ENCODE data around the gene LTBP3. TPM values are rescaled to one million over a fixed set of nuclear protein-coding genes. Genes with fewer than 3 reads are reported as not detected.
A peak's percentile ranks its signal among the peaks of the same experiment; 100 is the strongest.

LTBP3 gene
- total and polyA plus RNA-seq, 2 of the 4 experiments (the other 2 are of a cell fraction): 6.6 to 145 TPM

- peak overlapping the region; percentile 91 for H2AFZ ChIP-seq (replicated peaks; ENCODE audit: low read length, poor library complexity)
- H3K56ac ChIP-seq (ENCODE audit: extremely low read depth, insufficient read depth, low read length): no peak overlapping the region
- H3K23ac ChIP-seq (ENCODE audit: low read depth, low read length): 0 out of 2 replicates have a peak overlapping the region, but pooled peaks have one; percentile 39
- peaks cover 6% of the 10 kb centered on the region; the same call in 1 of the 2 replicates for H4K20me1 ChIP-seq (ENCODE audit: insufficient read depth, low read length)
- H3K36me3 ChIP-seq (ENCODE audit: control insufficient read depth, insufficient read depth, low read length): no peaks in the 10 kb centered on the region
- no peak overlapping the region; the same call in 1 of the 2 replicates for H4K5ac ChIP-seq (ENCODE audit: low read depth, low read length)
- CTCF ChIA-PET: no interaction called here
- no peak overlapping the region for H3K4me3 ChIP-seq (ENCODE audit: insufficient read depth, low read depth, low read length)
- peak overlapping the region; percentile 64 for H2AK5ac ChIP-seq (ENCODE audit: low read depth, low read length)
- no peak for TF ChIP-seq USF2 (IDR thresholded peaks at IDR 0.05; ENCODE audit: low read depth, low read length)
- TF ChIP-seq FOS (IDR thresholded peaks at IDR 0.05; ENCODE audit: low read depth, low read length): 0 out of 2 replicates have a peak, but pooled peaks have one; percentile 35
- peak overlapping the region; percentile 20 for H3K27ac ChIP-seq (ENCODE audit: insufficient read depth, low read length)
- H2BK20ac ChIP-seq (ENCODE audit: low read depth, low read length): peak overlapping the region; percentile 49; the same call in 1 of the 2 replicates
- ATAC-seq (ENCODE audit: low read depth) (no peak), DNase-seq (peak; percentile 53)
- H3K18ac ChIP-seq (ENCODE audit: low read depth, low read length): peak overlapping the region; percentile 6; the same call in 1 of the 2 replicates
- intact Hi-C loops (cut with micrococcal nuclease): no loop called here
- WGBS, 2 experiments (ENCODE audit: extremely low coverage in 2 of 2, insufficient read length in 1 of 2): 60% methylated on average over 3 of the region's 5 CpGs; no CpG with 5 or more reads in 1 of the 2 experiments
- POLR2A ChIA-PET (ENCODE audit: unreplicated experiment): no interaction called here
- no TSS peak for BruUV-seq (replicated peaks)
- no peaks in the 10 kb centered on the region for H3K9me3 ChIP-seq (ENCODE audit: control insufficient read depth, insufficient read depth, low read length)
- peak overlapping the region; percentile 50 for H2BK5ac ChIP-seq (ENCODE audit: low read depth, low read length, poor library complexity, severe bottlenecking)
- peak overlapping the region in 1 of 2 experiments; percentile 93; a peak in 1 of 4 replicates for H4K8ac ChIP-seq (ENCODE audit: low read depth in 2 of 2, low read length in 2 of 2)
- in situ Hi-C loops (cut with MboI; ENCODE audit: low sequenced_read_pairs): no loop called here
- H3K9me1 ChIP-seq (ENCODE audit: insufficient read depth, low read length): peaks cover 25% of the 10 kb centered on the region
- peaks cover 41% of the 10 kb centered on the region for H3K4me1 ChIP-seq (ENCODE audit: control insufficient read depth, insufficient read depth, low read length)
- peak overlapping the region; percentile 66 for H2BK120ac ChIP-seq (ENCODE audit: low read depth, low read length)
- H3K9ac ChIP-seq (ENCODE audit: low read depth, low read length): no peak overlapping the region
- H2AK9ac ChIP-seq (replicated peaks; ENCODE audit: low read depth, low read length, poor library complexity): peak overlapping the region; percentile 29
- H3K4ac ChIP-seq (ENCODE audit: low read depth, low read length): peak overlapping the region; percentile 85
- peaks cover 8 to 29% of the 10 kb centered on the region in 2 experiments; a peak in 3 of 4 replicates for H3K79me1 ChIP-seq (ENCODE audit: low read depth in 1 of 2, low read length in 2 of 2)
- dilution Hi-C loops (cut with HindIII; ENCODE audit: low sequenced_read_pairs, unreplicated experiment): no loop called here
- no peaks in the 10 kb centered on the region for H3K27me3 ChIP-seq (ENCODE audit: control insufficient read depth, insufficient read depth, low read length)
- H3K14ac ChIP-seq (replicated peaks; ENCODE audit: low read depth, low read length): no peak overlapping the region; the same call in 1 of the 2 replicates
- H4K91ac ChIP-seq (ENCODE audit: insufficient read depth, low read depth, low read length): peak overlapping the region; percentile 46
- peak overlapping the region; percentile 5; the same call in 1 of the 3 replicates for H2BK15ac ChIP-seq (ENCODE audit: low read depth, low read length)
- no peak overlapping the region for H3K4me2 ChIP-seq (ENCODE audit: low read depth, low read length)
Measured at GRCh38 chr11:65559951-65560537, 1.9 kb upstream of the LTBP3 start.

Measured in IMR-90 (cell line).